Gastrocnemius medialis (tissue), 4 donors: ENCODE measurements around the gene AVPR2. TPM values are rescaled to one million over a fixed set of nuclear protein-coding genes. Genes with fewer than 3 reads are reported as not detected.

ENCODE experiments used
- ATAC-seq, 2 donors: fragments of 150-250 bp; one replicate each; pipeline ENCODE4 v1.9.1; 2016
- DNase-seq, 2 donors: peaks; one replicate each; pipeline ENCODE4 v3.0.0-alpha.2; 2019
- H3K27ac ChIP-seq, 4 donors: fragments of 200-600 bp; sonication (generic); 1 replicate in 1 of 4; 2 replicates in 3 of 4; pipeline ENCODE4 v1.5.1; 2016 to 2018; ENCODE audit warnings: mild to moderate bottlenecking in 2 of 4, moderate library complexity in 1 of 4
- H3K27me3 ChIP-seq, 3 donors: fragments of 200-600 bp; sonication (generic) in 2 of 3; 1 replicate in 1 of 3; 2 replicates in 2 of 3; pipeline versions ENCODE4 v1.5.1 to v1.6.0; 2016 to 2019; ENCODE audit warnings: mild to moderate bottlenecking in 1 of 3, moderate library complexity in 1 of 3
- H3K36me3 ChIP-seq, 2 donors: fragments of 200-600 bp; sonication (generic) in 1 of 2; one replicate each; pipeline ENCODE4 v1.5.1; 2017 to 2018
- H3K4me1 ChIP-seq, 2 donors: fragments of 200-600 bp; sonication (generic) in 1 of 2; one replicate each; pipeline ENCODE4 v1.5.1; 2016 to 2017; ENCODE audit warnings: mild to moderate bottlenecking in 2 of 2
- H3K4me3 ChIP-seq, 4 donors: fragments of 200-600 bp; sonication (generic) in 3 of 4; 1 replicate in 1 of 4; 2 replicates in 3 of 4; pipeline ENCODE4 v1.5.1; 2016 to 2019; ENCODE audit warnings: mild to moderate bottlenecking in 2 of 4
- H3K9me3 ChIP-seq, 3 donors: fragments of 200-600 bp; sonication (generic) in 2 of 3; 1 replicate in 1 of 3; 2 replicates in 2 of 3; pipeline ENCODE4 v1.5.1; 2016 to 2019
- POLR2A ChIP-seq, 2 donors: fragments of 450-650 bp; IDR thresholded peaks; one replicate each; pipeline ENCODE4 v1.6.1; 2017; ENCODE audit warnings: antibody characterized with exemption in 2 of 2, mild to moderate bottlenecking in 2 of 2, moderate library complexity in 2 of 2
- in situ Hi-C, 4 donors: fragments of 200-750 bp; cut with MboI; loops; one replicate each; pipeline versions ENCODE4 v1.15.0 to v1.8.0; 2017; ENCODE audit warnings: low sequenced_read_pairs in 4 of 4
- intact Hi-C: fragments of 100-400 bp; cut with DNase I; formaldehyde crosslinking; loops from one replicate; pipeline ENCODE4 v1.15.1; 2023; ENCODE audit warnings: low total_unique reads
- total RNA-seq, 4 donors: library from RNA; depleted of rRNA; stranded (reverse); fragments of >200 nt; gene quantifications; one replicate each; pipeline versions ENCODE4 v1.1.0 to v1.2.3, GENCODE V29; 2016
- TF ChIP-seq, protein P1 (sequence below), 5 experiments: fragments of 450-650 bp in 3 of 5; fragments of 200-600 bp in 2 of 5; sonication (generic) in 2 of 5; IDR thresholded peaks in 4 of 5; conservative IDR thresholded peaks in 1 of 5; 1 replicate in 4 of 5; 2 replicates in 1 of 5; pipeline ENCODE4 v1.5.1; 2016 to 2019; ENCODE audit warnings: antibody characterized with exemption in 5 of 5, mild to moderate bottlenecking in 3 of 5, moderate library complexity in 3 of 5

AVPR2 gene
- total RNA-seq, 4 donors from 2014 or later: 1.5 to 3.8 (median 2.0) TPM

DNA sequence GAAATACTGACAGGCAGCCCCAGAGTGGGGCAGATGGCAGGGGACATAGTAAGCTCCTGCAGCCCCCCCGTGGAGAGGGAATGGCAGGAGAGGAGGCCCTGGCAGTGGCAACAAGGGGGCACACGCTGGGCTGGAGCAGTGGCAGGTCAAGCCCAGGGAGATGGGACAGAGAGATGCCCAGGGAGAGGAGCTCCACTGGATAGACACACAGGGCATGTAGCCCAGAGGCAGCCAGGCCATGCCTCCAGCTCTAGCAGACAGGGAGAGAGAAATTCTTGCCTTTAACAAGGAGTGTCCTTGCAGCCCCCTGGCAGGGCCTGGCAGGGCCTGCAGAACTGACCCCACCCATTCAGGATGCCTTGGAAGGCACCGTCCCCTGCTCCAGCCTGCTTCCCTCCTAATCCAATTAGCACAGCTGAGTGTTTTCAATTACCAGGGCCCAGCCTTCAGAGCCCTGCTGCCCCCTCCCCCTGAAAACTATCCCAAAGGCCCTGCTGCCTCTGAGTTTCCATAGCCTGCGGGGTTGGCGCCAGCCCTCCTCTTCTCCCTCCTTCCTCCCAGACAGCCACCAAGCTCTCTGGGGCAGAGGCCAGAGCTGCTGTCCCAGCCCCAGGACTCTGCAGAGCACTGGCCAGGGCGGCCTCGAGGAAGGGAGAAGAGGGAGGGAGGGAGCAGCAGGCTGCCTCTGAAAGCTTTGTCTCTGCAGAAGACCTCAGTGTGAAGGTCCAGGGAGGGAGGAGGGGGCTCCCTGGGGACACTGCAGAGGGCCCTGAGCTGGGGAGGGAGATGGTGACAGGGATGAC, 31.0 kb upstream of the AVPR2 start:
- Histone ChIP-seq H3K4me3 (no peak overlapping the region), H3K27ac (no peak overlapping the region), H3K27me3 (peaks cover 0 to 15% (median 10%) of the 10 kb centered on the region in 3 donors), H3K4me1 (no peaks in the 10 kb centered on the region), H3K9me3 (no peaks in the 10 kb centered on the region), H3K36me3 (no peaks in the 10 kb centered on the region)
- in situ Hi-C loops: no loop called here
- TF ChIP-seq POLR2A (IDR thresholded peaks at IDR 0.05): no peak
- TF ChIP-seq, protein P1, sequence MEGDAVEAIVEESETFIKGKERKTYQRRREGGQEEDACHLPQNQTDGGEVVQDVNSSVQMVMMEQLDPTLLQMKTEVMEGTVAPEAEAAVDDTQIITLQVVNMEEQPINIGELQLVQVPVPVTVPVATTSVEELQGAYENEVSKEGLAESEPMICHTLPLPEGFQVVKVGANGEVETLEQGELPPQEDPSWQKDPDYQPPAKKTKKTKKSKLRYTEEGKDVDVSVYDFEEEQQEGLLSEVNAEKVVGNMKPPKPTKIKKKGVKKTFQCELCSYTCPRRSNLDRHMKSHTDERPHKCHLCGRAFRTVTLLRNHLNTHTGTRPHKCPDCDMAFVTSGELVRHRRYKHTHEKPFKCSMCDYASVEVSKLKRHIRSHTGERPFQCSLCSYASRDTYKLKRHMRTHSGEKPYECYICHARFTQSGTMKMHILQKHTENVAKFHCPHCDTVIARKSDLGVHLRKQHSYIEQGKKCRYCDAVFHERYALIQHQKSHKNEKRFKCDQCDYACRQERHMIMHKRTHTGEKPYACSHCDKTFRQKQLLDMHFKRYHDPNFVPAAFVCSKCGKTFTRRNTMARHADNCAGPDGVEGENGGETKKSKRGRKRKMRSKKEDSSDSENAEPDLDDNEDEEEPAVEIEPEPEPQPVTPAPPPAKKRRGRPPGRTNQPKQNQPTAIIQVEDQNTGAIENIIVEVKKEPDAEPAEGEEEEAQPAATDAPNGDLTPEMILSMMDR (IDR thresholded peaks at IDR 0.05 in 4 of 5, conservative IDR thresholded peaks at IDR 0.05 in 1 of 5): no peak
- ATAC-seq (no peak), DNase-seq (no peak)
- intact Hi-C loops: no loop called here

DNA sequence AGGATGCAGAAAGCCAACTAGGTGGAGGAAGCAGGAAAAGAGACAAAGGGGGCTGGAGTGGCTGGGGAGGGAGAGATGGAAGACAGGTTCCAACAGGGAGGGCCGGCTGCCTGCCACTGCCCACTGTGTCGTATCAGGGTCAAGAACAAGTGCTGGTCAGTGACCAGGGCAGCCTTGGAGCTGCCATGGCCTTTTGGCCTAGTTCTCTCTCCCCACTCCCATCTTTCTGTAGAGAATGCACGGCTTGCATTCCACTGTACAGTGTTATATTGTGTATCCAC, 30.4 kb upstream of the AVPR2 start:
- Histone ChIP-seq H3K4me3 (no peak overlapping the region), H3K27ac (no peak overlapping the region), H3K9me3 (no peaks in the 10 kb centered on the region), H3K4me1 (no peaks in the 10 kb centered on the region), H3K27me3 (peaks cover 0 to 20% (median 10%) of the 10 kb centered on the region in 3 donors), H3K36me3 (no peaks in the 10 kb centered on the region)
- intact Hi-C loops (no loop called here), in situ Hi-C loops (no loop called here)
- DNase-seq (no peak), ATAC-seq (no peak)
- TF ChIP-seq, protein P1 (IDR thresholded peaks at IDR 0.05 in 4 of 5, conservative IDR thresholded peaks at IDR 0.05 in 1 of 5): no peak
- TF ChIP-seq POLR2A (IDR thresholded peaks at IDR 0.05): no peak

DNA sequence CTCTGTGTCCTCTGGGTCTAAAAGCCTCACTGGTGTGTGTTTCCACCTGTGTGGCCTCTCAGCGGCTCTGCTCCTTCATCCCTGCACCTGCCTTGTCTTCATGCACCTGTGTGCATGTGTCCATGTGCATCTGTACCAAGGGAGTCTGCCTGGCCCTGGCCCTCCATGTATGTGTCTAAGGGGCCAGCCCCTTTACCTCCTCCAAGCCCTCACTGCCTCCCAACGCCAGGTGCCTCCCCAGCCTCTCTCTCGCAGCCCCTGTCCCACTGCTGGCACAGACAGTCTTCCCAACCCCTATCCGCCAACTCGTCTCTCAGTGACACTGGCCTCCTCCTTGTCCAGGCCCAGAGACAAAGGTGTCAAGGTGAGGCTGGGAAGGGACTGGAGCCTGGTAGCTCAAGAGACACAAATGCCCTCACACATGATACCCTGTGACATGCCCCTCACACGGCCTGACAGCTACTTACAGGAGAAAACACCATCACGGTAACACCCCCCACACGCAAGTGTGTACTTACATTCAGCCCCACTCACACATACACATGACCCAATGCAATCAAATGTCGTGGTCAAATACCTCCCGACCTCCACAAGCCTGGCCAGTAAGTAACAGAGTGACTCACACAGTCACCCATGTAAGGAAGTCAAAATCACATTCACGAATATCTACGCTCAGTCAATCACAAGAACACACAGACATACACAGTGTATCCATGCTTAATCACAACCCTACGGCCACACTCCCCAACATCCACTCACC, 29.9 kb upstream of the AVPR2 start:
- H3K4me1 ChIP-seq: no peaks in the 10 kb centered on the region
- no peaks in the 10 kb centered on the region for H3K36me3 ChIP-seq
- TF ChIP-seq, protein P1 (IDR thresholded peaks at IDR 0.05 in 4 of 5, conservative IDR thresholded peaks at IDR 0.05 in 1 of 5): no peak
- no peak for TF ChIP-seq POLR2A (IDR thresholded peaks at IDR 0.05)
- intact Hi-C loops: no loop called here
- no peaks in the 10 kb centered on the region for H3K9me3 ChIP-seq
- in situ Hi-C loops: no loop called here
- H3K27me3 ChIP-seq: peaks cover 0 to 25% (median 12%) of the 10 kb centered on the region in 3 donors
- H3K27ac ChIP-seq: no peak overlapping the region
- no peak for DNase-seq
- H3K4me3 ChIP-seq: no peak overlapping the region
- no peak for ATAC-seq

DNA sequence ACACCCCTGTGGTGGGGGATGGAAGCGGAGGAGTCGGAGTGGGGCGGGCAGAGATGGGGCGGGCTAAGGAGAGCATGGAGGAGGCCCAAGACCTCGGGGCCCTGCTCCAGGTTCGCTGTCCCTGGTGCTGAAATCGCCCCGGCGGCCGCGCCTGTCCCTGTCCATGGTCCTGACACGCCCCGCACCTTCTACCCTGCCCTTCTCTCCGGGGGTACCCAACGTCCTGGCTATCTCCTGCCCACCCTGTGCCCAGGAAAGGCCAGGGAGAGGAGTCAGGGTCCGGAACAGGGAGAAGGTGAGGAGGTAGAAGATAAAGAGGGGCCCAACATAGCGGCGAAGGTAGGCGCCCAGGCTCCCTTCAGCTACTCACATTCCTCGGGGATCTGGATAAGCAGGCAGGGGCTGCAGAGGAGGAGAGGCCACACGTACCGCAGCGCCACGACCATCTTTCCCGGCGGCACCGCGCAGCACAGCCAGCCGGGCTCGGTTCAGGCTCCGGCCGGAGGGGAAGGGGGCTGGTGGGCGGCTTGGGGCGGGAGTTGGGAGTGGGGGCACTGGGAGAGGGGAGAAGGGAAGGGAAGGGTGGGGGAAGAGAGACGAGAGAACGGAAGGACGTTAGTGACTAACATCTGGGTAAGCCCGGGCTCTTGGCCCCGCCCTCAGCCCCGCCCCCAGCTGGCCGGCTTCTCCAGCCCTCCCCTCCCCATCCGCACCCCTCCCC, 28.9 kb upstream of the AVPR2 start:
- Histone ChIP-seq H3K4me3 (no peak overlapping the region), H3K27me3 (peaks cover 0 to 34% (median 13%) of the 10 kb centered on the region in 3 donors), H3K27ac (no peak overlapping the region), H3K4me1 (no peaks in the 10 kb centered on the region), H3K9me3 (no peaks in the 10 kb centered on the region), H3K36me3 (no peaks in the 10 kb centered on the region)
- no peak for DNase-seq
- intact Hi-C loops: no loop called here
- ATAC-seq: no peak
- TF ChIP-seq POLR2A (IDR thresholded peaks at IDR 0.05): no peak
- TF ChIP-seq, protein P1 (IDR thresholded peaks at IDR 0.05 in 4 of 5, conservative IDR thresholded peaks at IDR 0.05 in 1 of 5): no peak
- in situ Hi-C loops: no loop called here
